A673 (cell line): ENCODE measurements around the gene PPP2CA. TPM values are rescaled to one million over a fixed set of nuclear protein-coding genes. Genes with fewer than 3 reads are reported as not detected.

Experiments
- BruUV-seq: library from RNA; stranded (reverse); fragments of 400-500 nt; replicated peaks from 2 replicates; lab custom pipeline; 2021; lab: Mats Ljungman, UMichigan
- CTCF ChIA-PET: fragments of 300-600 bp; sonication (Branson Sonifier 250); formaldehyde crosslinking; loops from one replicate; lab custom pipeline; 2022; ENCODE audit warnings: antibody characterized with exemption; lab: Charles Lee
- POLR2A ChIA-PET: fragments of 300-600 bp; sonication (Branson Sonifier 250); formaldehyde crosslinking; loops from one replicate; lab custom pipeline; 2022; ENCODE audit warnings: antibody characterized with exemption; ENCODE audit not compliant: low non-redundant PET; lab: Charles Lee
- DNase-seq: peaks from one replicate; pipeline ENCODE4 v3.0.0-alpha.2; 2015; ENCODE audit warnings: low spot score
- H3K27ac ChIP-seq: fragments of 200-600 bp; sonication (generic); 2 replicates; pipeline ENCODE4 v1.5.1; 2016; ENCODE audit warnings: mixed run types, low read depth, mild to moderate bottlenecking, mixed read lengths, antibody characterized with exemption, low read length; ENCODE audit not compliant: poor library complexity, severe bottlenecking
- H3K27me3 ChIP-seq: fragments of 200-600 bp; sonication (generic); replicated peaks from 2 replicates; pipeline ENCODE4 v1.6.1; 2017; ENCODE audit warnings: mixed run types, low read depth, mild to moderate bottlenecking, mixed read lengths, antibody characterized with exemption, low read length; ENCODE audit not compliant: insufficient read depth, poor library complexity
- H3K36me3 ChIP-seq: fragments of 200-600 bp; sonication (generic); 2 replicates; pipeline ENCODE4 v1.6.1; 2016; ENCODE audit warnings: mixed run types, mild to moderate bottlenecking, mixed read lengths, antibody characterized with exemption, low read length; ENCODE audit not compliant: insufficient read depth, poor library complexity, severe bottlenecking
- H3K4me1 ChIP-seq: fragments of 200-600 bp; sonication (generic); 2 replicates; pipeline ENCODE4 v1.6.1; 2017; ENCODE audit warnings: mixed run types, mild to moderate bottlenecking, mixed read lengths, antibody characterized with exemption, low read length; ENCODE audit not compliant: insufficient read depth, poor library complexity, severe bottlenecking
- H3K4me3 ChIP-seq: fragments of 200-600 bp; sonication (generic); 2 replicates; pipeline ENCODE4 v1.5.1; 2016; ENCODE audit warnings: low read depth, mixed run types, mild to moderate bottlenecking, mixed read lengths, low read length; ENCODE audit not compliant: poor library complexity, severe bottlenecking
- H3K9me3 ChIP-seq: fragments of 200-600 bp; sonication (generic); 2 replicates; pipeline ENCODE4 v1.6.1; 2016; ENCODE audit warnings: mixed run types, low read depth, mild to moderate bottlenecking, mixed read lengths, antibody characterized with exemption, low read length; ENCODE audit not compliant: poor library complexity, severe bottlenecking
- CTCF ChIP-seq: fragments of 300-800, 200-600 bp; sonication (generic); conservative IDR thresholded peaks from 2 replicates; pipeline ENCODE4 v1.5.1; 2017; ENCODE audit warnings: low read depth, mild to moderate bottlenecking, antibody characterized with exemption, low read length, moderate library complexity, mixed read lengths
- EZH2 ChIP-seq: fragments of 200-600 bp; sonication (generic); IDR thresholded peaks from 2 replicates; pipeline ENCODE4 v1.6.1; 2017; ENCODE audit warnings: borderline replicate concordance, low read depth, mild to moderate bottlenecking, mixed read lengths, antibody characterized with exemption, low read length; ENCODE audit not compliant: poor library complexity, severe bottlenecking
- intact Hi-C: fragments of 100-400 bp; cut with micrococcal nuclease; formaldehyde crosslinking; loops from one replicate; pipeline ENCODE4 v1.10.0; 2022; ENCODE audit not compliant: unreplicated experiment
- total RNA-seq: library from RNA; stranded (reverse); gene quantifications from 2 replicates; pipeline ENCODE4 v1.2.3, GENCODE V29; 2021

Gene PPP2CA
- total RNA-seq, 1 experiment from 2014 or later: 227 TPM

GRCh38 chr5:134203630-134204029 is 22.2 kb downstream of the PPP2CA start:
- Histone ChIP-seq H3K27me3 (no peaks in the 10 kb centered on the region), H3K4me3 (no peak overlapping the region), H3K9me3 (no peaks in the 10 kb centered on the region), H3K4me1 (peaks cover 1% of the 10 kb centered on the region), H3K36me3 (peaks cover 63% of the 10 kb centered on the region), H3K27ac (no peak overlapping the region)
- CTCF ChIA-PET: no interaction called here
- no TSS peak for BruUV-seq
- no peak for DNase-seq
- TF ChIP-seq EZH2 (no peak), CTCF (no peak)
- POLR2A ChIA-PET: no interaction called here
- intact Hi-C loops: no loop called here

GRCh38 chr5:134195666-134196065 is 30.2 kb downstream of the PPP2CA start:
- Histone ChIP-seq H3K9me3 (no peaks in the 10 kb centered on the region), H3K27ac (no peak overlapping the region), H3K4me3 (no peak overlapping the region), H3K4me1 (no peaks in the 10 kb centered on the region), H3K27me3 (no peaks in the 10 kb centered on the region), H3K36me3 (peaks cover 49% of the 10 kb centered on the region)
- TF ChIP-seq EZH2 (no peak), CTCF (no peak)
- ChIA-PET CTCF (no interaction called here), POLR2A (no interaction called here)
- intact Hi-C loops: no loop called here
- no peak for DNase-seq
- BruUV-seq: no TSS peak

GRCh38 chr5:134189031-134189430 is 36.8 kb downstream of the PPP2CA start:
- no peaks in the 10 kb centered on the region for H3K27me3 ChIP-seq
- no peaks in the 10 kb centered on the region for H3K4me1 ChIP-seq
- ChIA-PET CTCF (no interaction called here), POLR2A (no interaction called here)
- H3K4me3 ChIP-seq: no peak overlapping the region
- no peak overlapping the region for H3K27ac ChIP-seq
- TF ChIP-seq CTCF (no peak), EZH2 (no peak)
- no peak for DNase-seq
- intact Hi-C loops: no loop called here
- no TSS peak for BruUV-seq
- H3K9me3 ChIP-seq: no peaks in the 10 kb centered on the region
- H3K36me3 ChIP-seq: no peaks in the 10 kb centered on the region
